WTC11 (cell line): Measurements from ENCODE around the gene MYO15A. TPM values are rescaled to one million over a fixed set of nuclear protein-coding genes. Genes with fewer than 3 reads are reported as not detected.

Experiments
- ATAC-seq: fragments of 200-7000 bp; cut with Tn5 transposase; 2 replicates; pipeline ENCODE4 v1.10.0; 2021; ENCODE audit warnings: mild to moderate bottlenecking, moderate library complexity
- CTCF ChIA-PET: fragments of 300-600 bp; sonication (Branson Sonifier 250); formaldehyde crosslinking; loops from one replicate; lab custom pipeline; 2021; ENCODE audit warnings: antibody characterized with exemption; lab: Charles Lee
- POLR2A ChIA-PET: fragments of 350-600 bp; sonication (Branson Sonifier 250); formaldehyde crosslinking; loops from one replicate; lab custom pipeline; 2021; ENCODE audit warnings: antibody characterized with exemption; lab: Charles Lee
- DNase-seq: peaks from one replicate; pipeline ENCODE4 v3.0.0; 2021; ENCODE audit warnings: low spot score
- H3K27ac Mint-ChIP-seq: 2 replicates; pipeline ENCODE4 v1.8.0; 2021; ENCODE audit warnings: mixed read lengths
- H3K27me3 Mint-ChIP-seq: 2 replicates; pipeline ENCODE4 v1.8.0; 2021; ENCODE audit warnings: low read depth, mild to moderate bottlenecking, moderate library complexity, mixed read lengths
- H3K36me3 Mint-ChIP-seq: 2 replicates; pipeline ENCODE4 v1.8.0; 2021; ENCODE audit warnings: mixed read lengths
- H3K4me1 Mint-ChIP-seq: 2 replicates; pipeline ENCODE4 v1.8.0; 2022; ENCODE audit warnings: mixed read lengths
- H3K4me3 Mint-ChIP-seq: 2 replicates; pipeline ENCODE4 v1.8.0; 2021; ENCODE audit warnings: mild to moderate bottlenecking, moderate library complexity, mixed read lengths
- H3K9me3 Mint-ChIP-seq: 2 replicates; pipeline ENCODE4 v1.8.0; 2021; ENCODE audit warnings: mixed read lengths
- AR ChIP-seq: fragments of 250-450 bp; sonication (Bioruptor Pico); IDR thresholded peaks from 2 replicates; pipeline ENCODE4 v1.9.0; 2021; ENCODE audit warnings: mild to moderate bottlenecking
- ATF2 ChIP-seq: sonication (generic); formaldehyde crosslinking; IDR thresholded peaks from 2 replicates; pipeline ENCODE4 v1.8.1; 2022; ENCODE audit warnings: low read depth, missing genetic modification reagents, borderline replicate concordance
- ATF3 ChIP-seq: sonication (generic); formaldehyde crosslinking; conservative IDR thresholded peaks from 2 replicates; pipeline ENCODE4 v1.8.1; 2022; ENCODE audit warnings: mild to moderate bottlenecking, missing genetic modification reagents
- ATF6 ChIP-seq: sonication (generic); formaldehyde crosslinking; IDR thresholded peaks from 2 replicates; pipeline ENCODE4 v1.8.1; 2023; ENCODE audit warnings: mild to moderate bottlenecking, missing genetic modification reagents
- E2F4 ChIP-seq: sonication (generic); formaldehyde crosslinking; IDR thresholded peaks from 2 replicates; pipeline ENCODE4 v1.8.1; 2022; ENCODE audit warnings: low read depth, mild to moderate bottlenecking, moderate library complexity, missing genetic modification reagents, borderline replicate concordance
- E2F5 ChIP-seq: sonication (generic); formaldehyde crosslinking; IDR thresholded peaks from 2 replicates; pipeline ENCODE4 v1.8.1; 2022; ENCODE audit warnings: mild to moderate bottlenecking, moderate library complexity, missing genetic modification reagents
- GTF2I ChIP-seq: fragments of 250-450 bp; sonication (Bioruptor Pico); conservative IDR thresholded peaks from 2 replicates; pipeline ENCODE4 v1.4.0; 2021; ENCODE audit warnings: mild to moderate bottlenecking
- KAT7 ChIP-seq: sonication (generic); formaldehyde crosslinking; IDR thresholded peaks from 2 replicates; pipeline ENCODE4 v1.8.1; 2023; ENCODE audit warnings: missing genetic modification reagents, mild to moderate bottlenecking, borderline replicate concordance
- NR3C1 ChIP-seq: sonication (generic); formaldehyde crosslinking; conservative IDR thresholded peaks from 2 replicates; pipeline ENCODE4 v1.8.1; 2023; ENCODE audit warnings: low read depth, mild to moderate bottlenecking, missing genetic modification reagents
- OVOL2 ChIP-seq: fragments of 250-450 bp; sonication (Bioruptor Pico); IDR thresholded peaks from 2 replicates; pipeline ENCODE4 v1.9.0; 2021; ENCODE audit warnings: mild to moderate bottlenecking, borderline replicate concordance
- PREB ChIP-seq: sonication (generic); formaldehyde crosslinking; IDR thresholded peaks from 2 replicates; pipeline ENCODE4 v1.8.1; 2022; ENCODE audit warnings: mild to moderate bottlenecking, missing genetic modification reagents, moderate library complexity, borderline replicate concordance
- RORB ChIP-seq: fragments of 250-450 bp; sonication (Bioruptor Pico); IDR thresholded peaks from 2 replicates; pipeline ENCODE4 v1.9.0; 2021; ENCODE audit warnings: mild to moderate bottlenecking
- SP1 ChIP-seq: sonication (generic); formaldehyde crosslinking; conservative IDR thresholded peaks from 2 replicates; pipeline ENCODE4 v1.8.1; 2022; ENCODE audit warnings: missing genetic modification reagents
- TEAD4 ChIP-seq: sonication (generic); formaldehyde crosslinking; IDR thresholded peaks from 2 replicates; pipeline ENCODE4 v1.8.0; 2022; ENCODE audit warnings: mild to moderate bottlenecking, missing genetic modification reagents
- USF2 ChIP-seq: sonication (generic); formaldehyde crosslinking; IDR thresholded peaks from 2 replicates; pipeline ENCODE4 v1.8.1; 2023; ENCODE audit warnings: mild to moderate bottlenecking, missing genetic modification reagents, moderate library complexity
- ZBTB43 ChIP-seq: sonication (generic); formaldehyde crosslinking; IDR thresholded peaks from 2 replicates; pipeline ENCODE4 v1.8.1; 2023; ENCODE audit warnings: mild to moderate bottlenecking, missing genetic modification reagents
- ZNF121 ChIP-seq: sonication (generic); formaldehyde crosslinking; IDR thresholded peaks from 2 replicates; pipeline ENCODE4 v1.8.0; 2023; ENCODE audit warnings: missing genetic modification reagents
- ZNF219 ChIP-seq: sonication (generic); formaldehyde crosslinking; IDR thresholded peaks from 2 replicates; pipeline ENCODE4 v1.8.0; 2023; ENCODE audit warnings: missing genetic modification reagents, mild to moderate bottlenecking, borderline replicate concordance
- ZNF232 ChIP-seq: sonication (generic); formaldehyde crosslinking; IDR thresholded peaks from 2 replicates; pipeline ENCODE4 v1.8.0; 2022; ENCODE audit warnings: mild to moderate bottlenecking, missing genetic modification reagents
- ZNF317 ChIP-seq: sonication (generic); formaldehyde crosslinking; IDR thresholded peaks from 2 replicates; pipeline ENCODE4 v1.8.1; 2023; ENCODE audit warnings: low read depth, mild to moderate bottlenecking, moderate library complexity, missing genetic modification reagents, borderline replicate concordance
- ZNF396 ChIP-seq: fragments of 250-450 bp; sonication (Bioruptor Pico); IDR thresholded peaks from 2 replicates; pipeline ENCODE4 v1.8.0; 2021; ENCODE audit warnings: mild to moderate bottlenecking, moderate library complexity, borderline replicate concordance
- ZNF512 ChIP-seq: sonication (generic); formaldehyde crosslinking; IDR thresholded peaks from 2 replicates; pipeline ENCODE4 v1.8.1; 2022; ENCODE audit warnings: missing genetic modification reagents, borderline replicate concordance
- total RNA-seq: library from RNA; stranded (reverse); gene quantifications from 3 replicates; pipeline ENCODE4 v1.2.3, GENCODE V29; 2021

MYO15A gene
- total RNA-seq, 1 experiment from 2014 or later: 2.6 TPM

GRCh38 chr17:18145811-18146210 is 37.3 kb downstream of the MYO15A start:
- Mint-ChIP-seq H3K27ac (no peak overlapping the region), H3K27me3 (no peaks in the 10 kb centered on the region; the same call in 1 of the 2 replicates), H3K4me1 (peaks cover 9% of the 10 kb centered on the region), H3K36me3 (no peaks in the 10 kb centered on the region), H3K4me3 (no peak overlapping the region), H3K9me3 (no peaks in the 10 kb centered on the region)
- ChIA-PET CTCF (no interaction called here), POLR2A (no interaction called here)
- DNase-seq (no peak), ATAC-seq (no peak)
- TF ChIP-seq ZNF219 (no peak), PREB (CRISPR knock-in tag) (no peak), ZNF121 (no peak), E2F4 (no peak), ZNF512 (no peak), ATF2 (CRISPR knock-in tag) (no peak), KAT7 (no peak)

GRCh38 chr17:18146259-18146658 is 37.7 kb downstream of the MYO15A start:
- ATAC-seq: no peak
- Mint-ChIP-seq H3K4me3 (no peak overlapping the region), H3K27me3 (no peaks in the 10 kb centered on the region; the same call in 1 of the 2 replicates), H3K27ac (no peak overlapping the region), H3K36me3 (no peaks in the 10 kb centered on the region), H3K4me1 (peaks cover 9% of the 10 kb centered on the region), H3K9me3 (no peaks in the 10 kb centered on the region)
- CTCF ChIA-PET: no interaction called here
- no peak for DNase-seq
- POLR2A ChIA-PET: no interaction called here
- no peak for TF ChIP-seq E2F5 (CRISPR knock-in tag)
- TF ChIP-seq NR3C1 (CRISPR knock-in tag): no peak
- no peak for TF ChIP-seq ZBTB43 (CRISPR knock-in tag)
- no peak for TF ChIP-seq KAT7
- no peak for TF ChIP-seq ATF3 (CRISPR knock-in tag)
- no peak for TF ChIP-seq ZNF396 (CRISPR knock-in tag)
- no peak for TF ChIP-seq ATF6 (CRISPR knock-in tag)
- no peak for TF ChIP-seq USF2 (CRISPR knock-in tag)
- no peak for TF ChIP-seq SP1 (CRISPR knock-in tag)
- no peak for TF ChIP-seq ZNF232 (CRISPR knock-in tag)
- no peak for TF ChIP-seq AR
- TF ChIP-seq GTF2I (CRISPR knock-in tag): no peak
- no peak for TF ChIP-seq RORB
- TF ChIP-seq OVOL2 (CRISPR knock-in tag): no peak
- TF ChIP-seq ZNF317 (CRISPR knock-in tag): no peak
- TF ChIP-seq TEAD4 (CRISPR knock-in tag): no peak
